T-helper 9 cell (primary cell): ENCODE data around the gene VPS16.

Experiments used
- DNase-seq: peaks from one replicate; pipeline ENCODE4 v3.0.0-alpha.2; 2020

The VPS16 gene

GRCh38 chr20:2903686-2904085 lies 63.1 kb downstream of the VPS16 start:
- no peak for DNase-seq

GRCh38 chr20:2907519-2907918 lies 67.0 kb downstream of the VPS16 start:
- DNase-seq, result no peak

- DNase-seq, result no peak
Measured at GRCh38 chr20:2909953-2910352, 69.4 kb downstream of the VPS16 start.

- no peak for DNase-seq
Measured at GRCh38 chr20:2911200-2911599, 70.7 kb downstream of the VPS16 start.

GRCh38 chr20:2914160-2914559 lies 73.6 kb downstream of the VPS16 start:
- no peak for DNase-seq
